A549 (cell line): ENCODE results near the gene RPGRIP1.

ENCODE experiments used
- CTCF ChIP-seq: fragments of >200 bp; sonication (Bioruptor Twin); formaldehyde crosslinking; IDR thresholded peaks from 3 replicates; pipeline ENCODE4 v1.5.1; 2016
- EP300 ChIP-seq, 2 experiments: fragments of >200 bp; sonication (Bioruptor Twin); formaldehyde crosslinking; IDR thresholded peaks; 2 replicates in 1 of 2; 3 replicates in 1 of 2; pipeline ENCODE4 v1.6.1; 2016 to 2017
- KDM5A ChIP-seq: fragments of 200-600 bp; sonication (generic); IDR thresholded peaks from 2 replicates; pipeline ENCODE4 v1.6.1; 2016; ENCODE audit warnings: antibody characterized with exemption, mild to moderate bottlenecking
- MAFK ChIP-seq: fragments of 450-650 bp; IDR thresholded peaks from 2 replicates; pipeline ENCODE4 v1.6.1; 2014; ENCODE audit not compliant: partially characterized antibody
- NR3C1 ChIP-seq: fragments of >200 bp; sonication (Bioruptor Twin); formaldehyde crosslinking; IDR thresholded peaks from 3 replicates; pipeline ENCODE4 v1.6.1; 2017
- POLR2A ChIP-seq: IDR thresholded peaks from 2 replicates; pipeline ENCODE4 v1.6.1; 2012; ENCODE audit warnings: mild to moderate bottlenecking, low read length
- RCOR1 ChIP-seq: fragments of 150-350 bp; IDR thresholded peaks from 2 replicates; pipeline ENCODE4 v1.6.1; 2014; ENCODE audit warnings: antibody characterized with exemption, low read length, low read depth
- REST ChIP-seq: fragments of 200-600 bp; sonication (generic); IDR thresholded peaks from 2 replicates; pipeline ENCODE4 v1.6.1; 2016; ENCODE audit warnings: antibody characterized with exemption, mild to moderate bottlenecking, moderate library complexity
- RFX5 ChIP-seq: fragments of 450-650 bp; IDR thresholded peaks from 2 replicates; pipeline ENCODE4 v1.7.1; 2014; ENCODE audit warnings: antibody characterized with exemption, mild to moderate bottlenecking, moderate library complexity
- RNF2 ChIP-seq: fragments of 200-600 bp; sonication (generic); IDR thresholded peaks from 2 replicates; pipeline ENCODE4 v1.6.1; 2016; ENCODE audit warnings: low read depth, mild to moderate bottlenecking, antibody characterized with exemption, moderate library complexity, borderline replicate concordance
- TFCP2L1 ChIP-seq: fragments of 250-450 bp; sonication (Bioruptor Pico); IDR thresholded peaks from 2 replicates; pipeline ENCODE4 v1.5.0; 2021; ENCODE audit warnings: mild to moderate bottlenecking
- ZSCAN20 ChIP-seq: fragments of 250-450 bp; sonication (Bioruptor Pico); IDR thresholded peaks from 2 replicates; pipeline ENCODE4 v1.8.0; 2022; ENCODE audit warnings: mild to moderate bottlenecking, moderate library complexity
- TF ChIP-seq, protein P1 (sequence below): fragments of 150-350 bp; IDR thresholded peaks from 2 replicates; pipeline ENCODE4 v1.6.1; 2014; ENCODE audit warnings: low read depth, mild to moderate bottlenecking, low read length

GRCh38 chr14:21287168-21287567, 7.3 kb downstream of the RPGRIP1 start:
- TF ChIP-seq CTCF (no peak), TFCP2L1 (no peak), RFX5 (no peak), REST (no peak), EP300 (IDR thresholded peaks at IDR 0.05) (no peak), POLR2A (no peak), NR3C1 (no peak), KDM5A (no peak), RCOR1 (no peak), MAFK (no peak), RNF2 (no peak), ZSCAN20 (CRISPR knock-in tag) (no peak)
- TF ChIP-seq, protein P1, sequence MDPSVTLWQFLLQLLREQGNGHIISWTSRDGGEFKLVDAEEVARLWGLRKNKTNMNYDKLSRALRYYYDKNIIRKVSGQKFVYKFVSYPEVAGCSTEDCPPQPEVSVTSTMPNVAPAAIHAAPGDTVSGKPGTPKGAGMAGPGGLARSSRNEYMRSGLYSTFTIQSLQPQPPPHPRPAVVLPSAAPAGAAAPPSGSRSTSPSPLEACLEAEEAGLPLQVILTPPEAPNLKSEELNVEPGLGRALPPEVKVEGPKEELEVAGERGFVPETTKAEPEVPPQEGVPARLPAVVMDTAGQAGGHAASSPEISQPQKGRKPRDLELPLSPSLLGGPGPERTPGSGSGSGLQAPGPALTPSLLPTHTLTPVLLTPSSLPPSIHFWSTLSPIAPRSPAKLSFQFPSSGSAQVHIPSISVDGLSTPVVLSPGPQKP, result no peak
